ENCODE data around the gene MRPL55.

The MRPL55 gene

DNA sequence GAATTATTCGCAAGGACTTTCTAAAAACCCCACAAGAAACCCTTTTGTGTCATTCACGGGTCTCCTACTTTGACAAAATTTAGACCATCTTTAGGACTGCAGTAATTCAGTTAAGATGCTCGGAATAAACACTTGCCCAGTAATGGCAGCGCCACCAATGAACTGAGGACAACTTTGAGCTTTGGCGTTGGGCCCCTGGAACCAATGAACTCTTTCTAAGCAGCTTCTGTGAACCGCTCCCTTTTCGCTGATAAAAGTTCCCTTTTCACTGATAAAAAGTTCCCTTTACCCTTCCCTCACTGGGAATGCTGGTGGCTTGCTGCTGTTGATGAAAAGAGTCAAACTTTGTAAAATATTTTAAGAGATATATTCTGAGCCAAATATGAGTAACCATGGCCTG lies 1.5 kb upstream of the MRPL55 start:
- no peak overlapping the region for H3K4me3 ChIP-seq (ENCODE audit: low read depth, low read length)
- TF ChIP-seq, protein P1, sequence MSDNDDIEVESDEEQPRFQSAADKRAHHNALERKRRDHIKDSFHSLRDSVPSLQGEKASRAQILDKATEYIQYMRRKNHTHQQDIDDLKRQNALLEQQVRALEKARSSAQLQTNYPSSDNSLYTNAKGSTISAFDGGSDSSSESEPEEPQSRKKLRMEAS (IDR thresholded peaks at IDR 0.05; ENCODE audit: low read depth, low read length): no peak
- no peak for TF ChIP-seq MYC (IDR thresholded peaks at IDR 0.05; ENCODE audit: low read depth, low read length)
- no peak for DNase-seq (ENCODE audit: low read depth)

- TF ChIP-seq POLR2A (IDR thresholded peaks at IDR 0.05; ENCODE audit: extremely low read depth, insufficient read length) (no peak), MYC (IDR thresholded peaks at IDR 0.05; ENCODE audit: low read depth, low read length) (no peak)
- TF ChIP-seq, protein P1 (IDR thresholded peaks at IDR 0.05; ENCODE audit: low read depth, low read length): no peak
- peak overlapping the region; percentile 95 for H3K4me3 ChIP-seq (ENCODE audit: low read depth, low read length)
- DNase-seq (ENCODE audit: low read depth): no peak
Measured at GRCh38 chr1:228109962-228110488, 926 bp upstream of the MRPL55 start.

DNA sequence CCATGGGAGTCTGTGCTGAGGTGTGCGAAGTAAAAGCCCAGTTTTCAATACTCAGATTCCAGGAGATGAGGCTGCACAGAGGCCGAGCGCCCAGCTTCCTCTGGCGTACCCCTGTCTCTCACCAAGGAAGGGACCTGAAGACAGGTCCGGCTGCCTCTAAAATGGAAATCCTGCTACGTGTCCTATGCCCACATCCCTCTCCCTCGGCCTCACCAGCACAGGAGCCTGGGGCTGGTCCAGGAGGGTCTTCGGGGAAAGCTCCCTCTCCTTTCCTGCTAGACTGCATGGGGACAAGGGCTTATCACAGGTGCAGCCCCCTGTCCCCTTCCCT lies 392 bp downstream of the MRPL55 start:
- peak overlapping the region; percentile 95 for H3K4me3 ChIP-seq (ENCODE audit: low read depth, low read length)
- DNase-seq (ENCODE audit: low read depth): no peak
- TF ChIP-seq, protein P1 (IDR thresholded peaks at IDR 0.05; ENCODE audit: low read depth, low read length): no peak
- TF ChIP-seq, protein P2, sequence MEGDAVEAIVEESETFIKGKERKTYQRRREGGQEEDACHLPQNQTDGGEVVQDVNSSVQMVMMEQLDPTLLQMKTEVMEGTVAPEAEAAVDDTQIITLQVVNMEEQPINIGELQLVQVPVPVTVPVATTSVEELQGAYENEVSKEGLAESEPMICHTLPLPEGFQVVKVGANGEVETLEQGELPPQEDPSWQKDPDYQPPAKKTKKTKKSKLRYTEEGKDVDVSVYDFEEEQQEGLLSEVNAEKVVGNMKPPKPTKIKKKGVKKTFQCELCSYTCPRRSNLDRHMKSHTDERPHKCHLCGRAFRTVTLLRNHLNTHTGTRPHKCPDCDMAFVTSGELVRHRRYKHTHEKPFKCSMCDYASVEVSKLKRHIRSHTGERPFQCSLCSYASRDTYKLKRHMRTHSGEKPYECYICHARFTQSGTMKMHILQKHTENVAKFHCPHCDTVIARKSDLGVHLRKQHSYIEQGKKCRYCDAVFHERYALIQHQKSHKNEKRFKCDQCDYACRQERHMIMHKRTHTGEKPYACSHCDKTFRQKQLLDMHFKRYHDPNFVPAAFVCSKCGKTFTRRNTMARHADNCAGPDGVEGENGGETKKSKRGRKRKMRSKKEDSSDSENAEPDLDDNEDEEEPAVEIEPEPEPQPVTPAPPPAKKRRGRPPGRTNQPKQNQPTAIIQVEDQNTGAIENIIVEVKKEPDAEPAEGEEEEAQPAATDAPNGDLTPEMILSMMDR (IDR thresholded peaks at IDR 0.05; ENCODE audit: low read depth, low read length): no peak
- no peak for TF ChIP-seq POLR2A (IDR thresholded peaks at IDR 0.05; ENCODE audit: extremely low read depth, insufficient read length)

GRCh38 chr1:228108055-228108690 lies 926 bp downstream of the MRPL55 start:
- DNase-seq (ENCODE audit: low read depth): no peak
- H3K4me3 ChIP-seq (ENCODE audit: low read depth, low read length): peak overlapping the region; percentile 95
- TF ChIP-seq, protein P1 (IDR thresholded peaks at IDR 0.05; ENCODE audit: low read depth, low read length): no peak
- TF ChIP-seq, protein P2 (IDR thresholded peaks at IDR 0.05; ENCODE audit: low read depth, low read length): no peak
- TF ChIP-seq MYC (IDR thresholded peaks at IDR 0.05; ENCODE audit: low read depth, low read length) (no peak), POLR2A (IDR thresholded peaks at IDR 0.05; ENCODE audit: extremely low read depth, insufficient read length) (no peak)

- DNase-seq (ENCODE audit: low read depth): no peak
- peak overlapping the region; percentile 95 for H3K4me3 ChIP-seq (ENCODE audit: low read depth, low read length)
- TF ChIP-seq, protein P2 (IDR thresholded peaks at IDR 0.05; ENCODE audit: low read depth, low read length): no peak
- TF ChIP-seq MYC (IDR thresholded peaks at IDR 0.05; ENCODE audit: low read depth, low read length) (no peak), POLR2A (IDR thresholded peaks at IDR 0.05; ENCODE audit: extremely low read depth, insufficient read length) (no peak)
- TF ChIP-seq, protein P1 (IDR thresholded peaks at IDR 0.05; ENCODE audit: low read depth, low read length): no peak
Measured at GRCh38 chr1:228107636-228108035, 1.5 kb downstream of the MRPL55 start.

GRCh38 chr1:228106800-228107054 lies 2.4 kb downstream of the MRPL55 start:
- TF ChIP-seq MYC (IDR thresholded peaks at IDR 0.05; ENCODE audit: low read depth, low read length) (no peak), POLR2A (IDR thresholded peaks at IDR 0.05; ENCODE audit: extremely low read depth, insufficient read length) (no peak)
- TF ChIP-seq, protein P2 (IDR thresholded peaks at IDR 0.05; ENCODE audit: low read depth, low read length): no peak
- TF ChIP-seq, protein P1 (IDR thresholded peaks at IDR 0.05; ENCODE audit: low read depth, low read length): no peak
- H3K4me3 ChIP-seq (ENCODE audit: low read depth, low read length): no peak overlapping the region
- no peak for DNase-seq (ENCODE audit: low read depth)
